Measurements from ENCODE around the gene SORCS2. TPM values are rescaled to one million over a fixed set of nuclear protein-coding genes. Genes with fewer than 3 reads are reported as not detected.

Gene SORCS2
- total RNA-seq, 1 experiment from 2014 or later, result 0.15 TPM

DNA sequence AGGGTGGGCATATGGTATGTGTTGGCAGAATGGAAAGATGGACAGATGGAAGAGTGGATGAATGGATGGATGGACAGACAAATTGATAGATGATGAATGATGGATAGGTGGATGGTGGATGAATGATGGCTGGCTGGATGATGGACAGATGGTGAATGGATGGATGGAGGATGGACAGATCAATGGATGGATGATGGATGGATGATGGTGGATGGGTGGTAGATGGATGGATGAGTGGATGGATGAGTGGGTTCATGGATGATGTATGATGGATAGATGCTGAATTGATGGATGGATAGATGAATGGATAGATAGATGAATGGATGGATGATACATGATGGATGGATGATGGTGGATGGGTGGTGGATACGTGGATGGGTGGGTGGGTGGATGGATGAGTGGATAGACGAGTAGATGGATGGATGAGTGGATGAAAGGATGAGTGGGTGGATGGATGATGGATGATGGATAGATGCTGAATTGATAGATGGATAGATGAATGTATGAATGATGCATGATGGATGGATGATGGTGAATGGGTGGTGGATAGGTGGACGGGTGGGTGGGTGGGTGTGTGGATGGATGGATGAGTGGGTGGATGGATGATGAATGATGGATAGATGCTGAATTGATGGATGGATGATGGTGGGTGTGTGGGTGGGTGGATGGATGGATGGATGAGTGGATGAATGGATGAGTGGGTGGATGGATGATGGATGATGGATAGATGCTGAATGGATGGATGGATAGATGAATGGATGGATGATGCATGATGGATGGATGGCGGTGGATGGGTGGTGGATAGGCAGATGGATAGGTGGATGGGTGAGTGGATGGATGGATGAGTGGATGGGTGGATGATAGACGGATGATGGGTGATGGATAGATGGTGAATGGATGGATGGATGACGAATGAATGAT, 497.7 kb downstream of the SORCS2 start:
- no TSS peak for BruUV-seq (replicated peaks)
- in situ Hi-C loops (cut with HindIII; ENCODE audit: low pct_unique_long_range_greater_than_20kb, low sequenced_read_pairs), result no loop called here
- CTCF ChIA-PET, result no interaction called here

GRCh38 chr4:7691061-7691460, 498.7 kb downstream of the SORCS2 start:
- ChIA-PET POLR2A (no interaction called here), CTCF (no interaction called here)
- BruUV-seq (replicated peaks), result no TSS peak
- Histone ChIP-seq H3K27ac (ENCODE audit: low read length) (no peak overlapping the region), H3K4me3 (ENCODE audit: low read depth in 2 of 2, low read length in 2 of 2) (no peak overlapping the region), H3K36me3 (ENCODE audit: control insufficient read depth, insufficient read depth, low read length) (no peaks in the 10 kb centered on the region), H3K27me3 (ENCODE audit: control insufficient read depth, insufficient read depth, low read length) (no peaks in the 10 kb centered on the region), H3K4me1 (ENCODE audit: control insufficient read depth, insufficient read depth, low read length) (no peaks in the 10 kb centered on the region), H3K9me3 (ENCODE audit: control insufficient read depth, insufficient read depth, low read depth, low read length) (no peaks in the 10 kb centered on the region)
- TF ChIP-seq SIN3A (IDR thresholded peaks at IDR 0.05; ENCODE audit: borderline replicate concordance, insufficient read depth, low read depth, low read length) (no peak), POLR2AphosphoS5 (IDR thresholded peaks at IDR 0.05; ENCODE audit: low read depth, low read length) (no peak), REST (IDR thresholded peaks at IDR 0.05; ENCODE audit: insufficient read depth in 1 of 2, low read depth in 2 of 2, low read length in 1 of 2) (no peak), CTCF (IDR thresholded peaks at IDR 0.05) (no peak), TCF7L2 (IDR thresholded peaks at IDR 0.05; ENCODE audit: low read depth, low read length) (no peak)
- ATAC-seq (no peak), DNase-seq (ENCODE audit: low read depth, low spot score) (no peak)
- in situ Hi-C loops (cut with HindIII; ENCODE audit: low pct_unique_long_range_greater_than_20kb, low sequenced_read_pairs), result no loop called here
- intact Hi-C loops (cut with micrococcal nuclease; ENCODE audit: unreplicated experiment), result no loop called here

More for the DNA sequence above, 497.7 kb downstream of the SORCS2 start:
- H3K36me3 ChIP-seq (ENCODE audit: control insufficient read depth, insufficient read depth, low read length), result no peaks in the 10 kb centered on the region
- TF ChIP-seq REST (IDR thresholded peaks at IDR 0.05; ENCODE audit: insufficient read depth in 1 of 2, low read depth in 2 of 2, low read length in 1 of 2) (no peak), TCF7L2 (IDR thresholded peaks at IDR 0.05; ENCODE audit: low read depth, low read length) (no peak), SIN3A (IDR thresholded peaks at IDR 0.05; ENCODE audit: borderline replicate concordance, insufficient read depth, low read depth, low read length) (no peak), CTCF (IDR thresholded peaks at IDR 0.05) (no peak), POLR2AphosphoS5 (IDR thresholded peaks at IDR 0.05; ENCODE audit: low read depth, low read length) (no peak)
- no peak overlapping the region for H3K27ac ChIP-seq (ENCODE audit: low read length)
- no peaks in the 10 kb centered on the region for H3K27me3 ChIP-seq (ENCODE audit: control insufficient read depth, insufficient read depth, low read length)
- POLR2A ChIA-PET, result no interaction called here
- intact Hi-C loops (cut with micrococcal nuclease; ENCODE audit: unreplicated experiment), result no loop called here
- DNase-seq (ENCODE audit: low read depth, low spot score) (no peak), ATAC-seq (no peak)
- no peaks in the 10 kb centered on the region for H3K4me1 ChIP-seq (ENCODE audit: control insufficient read depth, insufficient read depth, low read length)
- H3K4me3 ChIP-seq (ENCODE audit: low read depth in 2 of 2, low read length in 2 of 2), result no peak overlapping the region
- no peaks in the 10 kb centered on the region for H3K9me3 ChIP-seq (ENCODE audit: control insufficient read depth, insufficient read depth, low read depth, low read length)

All from Panc1 (cell line).